IPS DF 19.7 (cell line): Measurements from ENCODE around the gene ANO1.

Source experiments
- DNase-seq: peaks from one replicate; pipeline ENCODE4 v3.0.0-alpha.2; 2013; ENCODE audit warnings: low read depth, low spot score

The ANO1 gene

DNA sequence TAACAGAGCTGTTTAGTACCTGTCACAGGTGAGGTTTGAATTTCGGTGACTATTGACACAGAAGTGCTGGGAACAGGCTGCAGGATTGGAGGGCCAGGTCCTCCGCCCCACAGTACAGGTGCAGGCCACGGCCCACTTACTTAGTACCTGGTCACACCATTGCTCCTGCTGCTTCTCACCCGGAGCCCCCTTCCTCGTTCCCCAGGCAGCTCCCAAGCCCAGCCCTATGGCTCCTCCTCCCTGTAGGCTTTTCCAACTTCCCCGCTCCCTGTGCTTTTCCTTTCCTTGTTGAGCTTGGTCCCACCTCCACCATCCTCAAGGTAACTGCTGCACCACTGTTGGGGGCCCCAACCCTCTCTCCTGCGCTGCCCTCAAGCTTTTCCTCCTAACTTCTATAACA lies 27.9 kb upstream of the ANO1 start:
- DNase-seq: no peak

DNA sequence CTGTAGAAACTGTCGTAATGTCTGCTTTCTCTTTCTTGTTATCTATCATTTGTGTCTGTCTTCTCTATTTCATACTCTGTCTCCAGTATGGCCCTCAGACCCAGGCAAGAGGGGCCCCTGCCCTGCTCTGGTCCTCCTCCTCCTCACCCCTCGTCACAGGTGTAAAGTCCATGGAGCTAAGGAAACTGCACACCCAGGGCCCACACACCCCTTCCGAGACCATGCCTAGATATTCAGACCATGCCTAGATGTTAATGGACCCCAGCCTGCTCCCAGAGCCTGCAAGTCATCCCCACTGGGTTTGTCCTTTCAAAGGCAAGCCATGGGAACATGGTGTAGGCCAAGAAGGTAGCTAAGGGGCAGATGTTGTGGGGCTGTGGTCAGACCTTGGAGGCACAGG lies 24.1 kb upstream of the ANO1 start:
- no peak for DNase-seq

GRCh38 chr11:70055444-70055843 lies 22.7 kb upstream of the ANO1 start:
- DNase-seq: no peak

- no peak for DNase-seq
These were observed 21.0 kb upstream of the ANO1 start for GRCh38 chr11:70057080-70057479.

DNA sequence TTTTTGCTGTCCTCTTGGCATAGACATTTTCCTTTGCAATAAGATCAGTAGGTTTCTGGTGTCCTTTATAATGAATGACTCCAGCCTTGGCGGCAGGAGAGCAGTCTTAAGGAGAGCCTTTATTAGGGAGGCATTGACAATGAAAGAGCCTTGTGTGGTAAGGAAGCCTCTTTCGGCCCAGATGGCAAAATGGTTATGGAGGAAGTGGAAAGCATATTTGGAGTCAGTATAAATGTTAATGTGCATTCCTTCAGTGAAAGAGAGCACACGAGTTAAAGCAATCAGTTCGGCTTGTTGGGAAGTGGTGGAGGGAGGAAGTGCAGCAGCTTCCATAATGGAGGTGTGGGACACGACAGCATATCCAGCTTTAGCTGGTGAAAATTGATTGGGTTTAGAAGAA lies 18.1 kb upstream of the ANO1 start:
- DNase-seq: no peak

GRCh38 chr11:70060611-70061293 lies 17.4 kb upstream of the ANO1 start:
- no peak for DNase-seq

GRCh38 chr11:70061734-70062133 lies 16.4 kb upstream of the ANO1 start:
- no peak for DNase-seq

DNA sequence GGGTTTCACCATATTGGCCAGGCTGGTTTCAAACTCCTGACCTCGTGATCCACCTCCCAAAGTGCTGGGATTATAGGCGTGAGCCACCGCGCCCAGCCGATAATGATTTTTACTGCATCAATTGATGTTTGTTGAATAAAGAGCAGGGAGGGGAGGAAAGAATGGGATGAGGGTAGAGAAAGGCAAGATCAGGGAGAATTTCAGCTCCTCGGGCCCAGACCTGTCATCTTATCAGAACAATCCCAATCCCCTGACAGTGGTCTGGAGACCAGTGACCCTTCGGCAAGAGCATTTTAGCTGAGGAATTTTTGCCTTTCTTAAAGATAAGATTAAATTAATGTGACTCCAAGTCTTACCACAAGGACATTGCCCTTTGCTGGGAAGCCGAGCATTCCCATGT lies 15.0 kb upstream of the ANO1 start:
- no peak for DNase-seq

- no peak for DNase-seq
These were observed 14.6 kb upstream of the ANO1 start for GRCh38 chr11:70063555-70063954.

DNA sequence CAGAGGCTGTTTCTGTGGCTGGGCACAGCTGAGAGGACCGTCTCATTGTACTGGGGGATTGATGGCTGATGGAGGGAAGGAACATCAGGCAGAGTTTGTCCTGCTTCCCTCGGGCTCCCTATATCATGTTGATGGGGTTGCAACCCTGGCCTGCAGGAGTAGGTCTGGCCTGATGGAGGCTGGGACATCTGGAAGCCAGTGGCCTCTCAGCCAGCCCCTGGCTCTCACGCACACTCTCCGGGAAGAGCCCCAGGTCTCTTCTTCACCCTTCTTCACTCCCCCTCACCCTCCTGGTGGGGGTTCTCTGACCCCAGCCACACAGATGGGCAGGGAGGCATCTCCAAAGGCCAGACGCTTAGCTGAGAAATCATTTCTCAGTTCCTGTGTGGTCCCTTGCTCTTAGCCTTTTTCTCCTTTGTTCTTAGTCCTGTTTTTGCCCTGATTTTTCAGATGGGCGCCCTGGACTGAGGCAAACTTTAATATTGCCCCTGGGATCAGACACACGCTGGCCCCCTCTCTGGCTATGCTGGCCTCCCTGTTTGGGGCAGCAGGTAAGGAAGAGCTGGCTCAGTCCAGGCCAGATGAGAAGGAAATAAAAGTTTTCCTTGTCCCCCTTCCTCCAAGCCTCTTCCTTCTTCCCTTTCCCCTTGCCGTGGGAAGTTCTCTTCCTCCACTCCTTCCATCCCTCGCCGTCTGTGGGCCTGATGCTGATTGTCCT lies 13.9 kb upstream of the ANO1 start:
- DNase-seq: no peak

- DNase-seq: no peak
These were observed 13.3 kb upstream of the ANO1 start for GRCh38 chr11:70064726-70065317.

DNA sequence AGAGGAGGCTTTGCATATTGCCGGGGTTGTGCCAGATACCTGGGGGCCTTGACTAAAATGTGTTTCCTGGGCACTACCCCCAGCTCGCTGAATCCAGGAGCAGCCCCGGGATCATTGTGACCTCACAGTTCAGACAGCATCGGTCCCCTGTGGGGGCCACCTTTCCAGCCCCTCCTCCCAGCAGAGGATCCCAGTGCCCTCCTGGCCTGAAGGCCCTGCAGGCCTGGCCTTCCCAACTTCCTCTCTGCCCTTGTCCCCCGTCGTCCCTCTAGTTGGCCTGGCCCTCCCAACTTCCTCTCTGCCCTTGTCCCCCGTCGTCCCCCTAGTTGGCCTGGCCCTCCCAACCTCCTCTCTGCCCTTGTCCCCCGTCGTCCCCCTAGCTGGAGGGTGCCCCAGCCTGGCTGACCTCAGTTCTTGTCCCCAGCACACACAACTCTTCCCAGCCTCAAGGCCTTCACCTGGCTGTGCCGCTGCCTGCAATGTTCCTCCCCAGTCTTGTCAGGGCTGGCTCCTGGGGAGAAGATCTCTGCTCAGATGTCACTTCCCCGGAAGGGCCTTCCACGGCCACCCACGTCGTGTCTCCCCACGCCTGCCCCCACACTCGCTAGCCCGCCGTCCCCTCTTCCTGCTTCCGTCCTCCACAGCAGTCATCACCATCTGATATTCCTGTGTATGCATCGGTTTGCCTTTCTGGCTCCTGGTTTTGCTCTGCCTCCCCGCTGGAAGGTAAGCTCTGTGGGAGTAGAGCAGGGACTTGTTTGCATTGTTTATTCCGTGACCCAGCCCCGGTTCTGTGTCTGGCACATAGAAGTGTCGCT lies 12.6 kb upstream of the ANO1 start:
- DNase-seq: no peak

- DNase-seq: no peak
These were observed 12.0 kb upstream of the ANO1 start for GRCh38 chr11:70066136-70066520.

GRCh38 chr11:70066628-70067027 lies 11.5 kb upstream of the ANO1 start:
- DNase-seq: no peak

- no peak for DNase-seq
These were observed 11.1 kb upstream of the ANO1 start for GRCh38 chr11:70067036-70067435.

DNA sequence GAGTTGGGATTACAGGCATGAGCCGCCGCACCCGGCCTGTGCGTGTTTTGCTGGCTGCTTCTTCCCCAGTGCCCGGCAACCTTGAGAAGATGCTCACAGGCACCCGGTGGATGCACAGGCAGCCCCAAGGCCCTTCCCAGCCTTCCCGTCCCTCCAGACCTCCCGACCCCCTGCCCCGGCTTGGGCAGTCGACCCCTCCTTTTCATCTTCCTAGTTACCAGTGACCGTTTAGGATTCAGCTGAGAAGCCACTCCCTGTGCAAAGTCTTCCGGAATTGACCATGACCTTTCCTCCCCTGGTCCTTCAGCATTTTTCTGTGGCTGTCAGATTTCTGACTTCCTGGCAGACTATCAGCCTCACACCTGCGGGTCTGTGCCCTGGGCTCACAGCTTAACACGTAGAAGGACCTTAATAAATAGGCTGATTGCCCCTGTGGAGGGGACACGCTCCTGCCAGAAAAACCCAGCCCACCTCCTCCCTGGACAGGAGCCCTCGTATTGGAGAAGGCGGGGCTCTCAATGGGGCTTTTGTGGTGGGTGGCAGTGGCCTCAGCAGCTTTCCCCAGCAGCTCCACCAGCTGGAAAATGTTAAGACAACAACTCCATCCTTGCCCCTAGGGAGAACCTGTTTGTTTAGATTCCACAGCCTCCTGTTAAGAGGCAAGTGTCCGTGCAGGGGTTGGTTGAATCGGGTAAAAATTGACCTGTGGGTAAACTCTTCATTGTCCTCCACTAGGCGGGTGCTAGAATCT lies 10.4 kb upstream of the ANO1 start:
- DNase-seq: peak; percentile 38

- no peak for DNase-seq
These were observed 9.8 kb upstream of the ANO1 start for GRCh38 chr11:70068345-70068744.

- no peak for DNase-seq
These were observed 9.2 kb upstream of the ANO1 start for GRCh38 chr11:70068950-70069349.

DNA sequence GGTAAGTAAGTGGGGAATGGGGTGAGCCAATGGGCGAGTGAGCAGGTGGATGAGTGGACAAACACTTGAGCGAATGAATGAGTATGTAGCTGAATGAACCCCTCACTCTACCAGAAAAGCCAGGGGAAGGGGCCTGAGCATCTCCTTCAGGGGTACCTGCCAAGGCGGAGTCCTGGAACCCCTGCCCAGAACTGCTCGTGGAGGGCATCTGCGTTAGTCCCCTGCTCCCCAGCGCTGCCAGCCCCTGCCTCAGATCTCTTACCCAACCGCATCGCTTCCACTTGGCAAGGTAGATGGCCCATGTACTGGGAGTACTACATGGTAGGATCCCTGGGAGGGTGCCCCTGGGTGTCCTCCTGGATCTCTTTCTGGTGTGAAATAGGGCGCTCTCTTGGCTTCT lies 7.4 kb upstream of the ANO1 start:
- DNase-seq: no peak

- no peak for DNase-seq
These were observed 6.1 kb upstream of the ANO1 start for GRCh38 chr11:70071996-70072395.

DNA sequence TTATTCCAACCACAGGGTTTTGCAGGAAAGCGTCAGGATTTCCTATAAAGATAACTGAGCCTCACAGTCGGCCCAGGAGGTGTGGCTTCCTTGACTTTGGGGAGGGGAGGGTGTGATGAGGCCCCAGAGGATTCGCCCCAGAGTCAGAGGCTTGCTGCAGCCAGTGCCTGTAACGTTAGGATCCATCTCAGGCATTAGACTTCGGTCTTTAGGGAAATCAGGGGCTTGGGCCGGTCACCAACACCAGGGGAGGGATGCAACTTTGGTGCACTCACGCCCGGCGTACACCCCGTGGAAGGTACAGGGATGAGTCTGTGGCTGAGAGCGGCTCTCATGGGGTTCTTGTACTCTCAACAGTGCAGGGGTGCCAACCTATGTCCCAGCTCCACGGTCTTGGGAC lies 5.7 kb upstream of the ANO1 start:
- no peak for DNase-seq
